HG03159 (cell line): ENCODE data around the gene TRERF1.

ENCODE experiments used
- ATAC-seq: cut with Tn5 transposase; IDR thresholded peaks from one replicate; pipeline ENCODE4 v1.9.1; 2021; ENCODE audit warnings: mild to moderate bottlenecking, moderate library complexity; ENCODE audit not compliant: unreplicated experiment

Gene TRERF1

DNA sequence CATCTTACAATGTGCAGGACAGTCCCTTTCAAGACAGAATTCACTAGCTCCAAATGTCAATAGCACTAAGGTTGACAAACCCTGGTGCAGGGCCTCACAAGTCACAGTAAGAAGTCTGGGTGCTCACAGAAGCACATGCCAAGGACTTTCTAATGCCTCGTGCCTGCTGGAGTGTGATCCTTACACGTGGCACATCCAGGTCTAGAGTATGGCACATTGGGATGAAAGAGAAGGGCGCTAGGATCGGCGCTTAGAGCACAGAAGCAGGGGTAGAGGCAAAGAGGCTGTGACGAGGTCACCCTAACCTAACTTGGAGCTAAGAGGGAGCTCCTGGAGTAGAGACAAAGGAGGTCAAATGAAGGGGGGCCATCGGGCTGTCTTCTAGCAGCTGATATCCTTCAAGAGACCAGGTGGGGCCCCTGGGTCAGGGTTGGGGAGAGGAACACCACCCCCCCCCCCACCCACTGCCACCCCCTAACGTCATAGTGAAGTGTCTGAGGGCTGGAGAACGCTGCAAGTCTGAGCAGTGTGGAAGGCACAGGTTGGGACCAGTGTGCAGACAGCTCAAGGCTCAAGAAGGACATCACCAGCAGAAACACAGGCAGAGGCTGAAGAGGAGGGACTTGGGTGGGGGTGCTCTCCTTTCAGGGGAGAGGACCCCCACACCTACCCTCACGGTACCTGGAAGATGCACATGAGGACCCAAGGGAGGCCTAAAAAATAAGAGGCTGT is 136.3 kb downstream of the TRERF1 start:
- no peak for ATAC-seq

DNA sequence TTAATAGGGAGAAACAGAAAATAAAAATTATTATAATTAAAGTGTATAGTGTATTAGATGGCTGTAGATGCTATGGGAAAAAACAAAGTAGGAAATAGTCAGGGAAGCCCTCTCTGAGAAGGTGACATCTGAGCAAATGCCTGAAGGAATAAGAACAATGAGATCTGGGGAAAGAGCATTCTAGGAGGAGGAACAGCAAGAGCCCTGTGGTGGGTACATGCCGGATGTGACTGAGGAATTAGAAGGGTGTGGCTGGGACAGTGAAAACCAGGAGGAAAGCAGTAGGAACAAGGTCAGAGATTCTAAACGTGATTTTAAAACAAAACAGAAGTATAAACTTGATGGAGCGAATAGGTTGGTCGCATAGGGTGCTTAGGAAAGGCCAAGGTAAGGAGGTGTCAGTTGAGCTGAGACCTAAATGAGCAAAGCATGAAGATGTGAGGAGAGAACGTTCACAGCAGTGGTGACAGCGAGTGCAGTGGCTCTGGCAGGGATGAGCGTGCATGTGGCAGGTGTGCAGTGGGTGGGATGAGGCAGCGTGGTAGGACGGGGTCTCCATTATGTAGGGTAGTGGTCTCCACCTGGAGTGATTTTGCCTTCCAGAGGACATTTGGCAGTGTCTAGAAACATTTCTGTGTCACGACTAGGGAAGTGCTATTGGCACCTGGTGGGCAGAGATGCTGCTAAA is 137.0 kb downstream of the TRERF1 start:
- no peak for ATAC-seq

DNA sequence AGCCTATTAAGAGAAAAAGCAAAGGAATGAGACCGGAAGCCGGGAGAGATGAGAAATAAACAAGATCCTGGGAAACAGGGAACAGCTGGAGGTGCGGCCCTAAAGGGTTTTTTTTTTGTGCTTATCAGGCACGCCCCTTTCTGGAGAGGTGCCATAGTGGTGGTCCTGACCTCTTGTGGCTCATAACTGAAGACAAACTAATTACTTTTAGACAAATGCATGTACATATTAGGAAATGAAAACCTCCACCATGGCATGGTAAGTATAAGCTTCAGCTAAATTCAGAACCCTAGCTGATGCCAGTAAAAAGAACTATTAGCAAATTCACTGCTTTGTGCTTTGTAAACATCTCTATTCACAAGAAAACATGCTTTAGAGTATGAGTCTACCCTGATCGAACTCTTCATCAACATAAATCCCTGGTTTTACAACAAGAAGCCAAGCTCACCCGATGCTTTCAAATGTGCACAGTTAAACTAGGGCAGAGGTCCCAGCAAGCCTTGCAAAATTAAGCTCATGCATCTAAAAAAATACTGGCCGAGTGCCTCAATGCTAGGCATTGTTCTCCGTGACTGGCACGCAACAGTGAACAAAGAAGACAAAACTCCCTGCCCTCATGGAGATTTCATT is 137.7 kb downstream of the TRERF1 start:
- no peak for ATAC-seq

DNA sequence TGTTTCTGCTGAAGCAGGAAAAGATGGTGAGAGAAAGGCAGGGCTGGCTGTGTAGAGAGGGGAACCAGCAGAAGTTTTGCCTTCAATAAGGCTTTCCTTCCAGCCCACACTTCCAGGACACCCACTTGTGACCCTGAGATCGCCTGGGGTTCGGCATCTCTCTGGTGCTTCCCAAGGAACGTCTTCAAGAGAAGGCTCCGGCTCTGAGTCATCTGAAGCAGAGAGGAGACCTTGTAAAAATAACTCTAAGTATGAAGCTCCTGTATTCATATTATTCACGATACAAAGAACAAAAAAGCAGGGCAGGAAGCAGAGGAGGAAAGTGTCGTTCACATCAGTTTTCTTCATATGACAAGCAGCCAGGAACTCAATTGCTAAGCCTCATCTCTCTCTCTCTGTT is 138.7 kb downstream of the TRERF1 start:
- no peak for ATAC-seq

DNA sequence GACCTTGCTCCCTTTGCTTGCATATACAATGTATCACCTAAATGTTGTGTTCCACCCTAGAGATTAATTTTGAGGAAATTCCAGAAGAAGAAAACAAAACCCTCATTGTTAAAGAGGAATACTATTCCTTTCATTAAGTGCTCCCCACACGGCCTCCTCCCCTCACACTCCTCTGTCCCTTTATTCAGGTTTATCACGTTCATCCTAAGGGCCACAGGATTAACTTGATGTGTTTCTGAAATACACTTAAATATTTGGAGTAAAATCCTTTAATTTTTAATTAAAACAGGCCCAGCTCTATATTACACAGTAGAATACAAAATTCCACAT is 144.6 kb downstream of the TRERF1 start:
- no peak for ATAC-seq

DNA sequence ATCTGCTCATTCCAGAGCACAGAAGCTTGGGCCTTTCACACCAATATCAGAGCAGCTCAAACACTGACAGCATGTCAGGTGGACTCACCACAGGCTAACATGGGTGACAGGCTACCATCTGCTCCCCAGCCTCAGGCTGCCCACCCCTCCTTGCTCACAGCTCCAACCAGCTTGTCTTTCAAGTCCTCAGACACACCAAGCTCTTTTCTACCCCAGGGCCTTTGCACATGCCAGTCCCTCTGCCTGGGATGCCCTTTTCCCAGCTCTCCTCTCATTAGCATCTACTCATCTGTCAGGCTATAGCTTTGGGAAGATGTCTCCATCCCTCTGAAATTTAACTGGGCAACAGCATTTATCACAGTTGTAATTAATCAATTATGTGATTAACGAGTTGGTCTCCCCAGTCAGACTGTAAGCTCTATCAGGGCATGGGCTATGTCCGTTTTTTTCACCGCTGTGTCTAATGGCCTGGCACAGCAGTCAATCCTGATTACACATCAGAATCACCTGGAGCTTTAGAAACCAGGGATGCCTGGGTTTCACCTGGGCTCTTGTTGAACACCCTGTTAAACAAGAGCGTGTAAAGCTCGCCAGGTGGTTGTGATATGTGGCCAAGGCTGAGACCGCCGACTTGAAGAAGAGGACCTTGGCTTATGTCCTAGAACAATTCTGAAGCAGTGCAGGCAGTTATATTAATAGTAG is 145.1 kb downstream of the TRERF1 start:
- ATAC-seq: no peak

DNA sequence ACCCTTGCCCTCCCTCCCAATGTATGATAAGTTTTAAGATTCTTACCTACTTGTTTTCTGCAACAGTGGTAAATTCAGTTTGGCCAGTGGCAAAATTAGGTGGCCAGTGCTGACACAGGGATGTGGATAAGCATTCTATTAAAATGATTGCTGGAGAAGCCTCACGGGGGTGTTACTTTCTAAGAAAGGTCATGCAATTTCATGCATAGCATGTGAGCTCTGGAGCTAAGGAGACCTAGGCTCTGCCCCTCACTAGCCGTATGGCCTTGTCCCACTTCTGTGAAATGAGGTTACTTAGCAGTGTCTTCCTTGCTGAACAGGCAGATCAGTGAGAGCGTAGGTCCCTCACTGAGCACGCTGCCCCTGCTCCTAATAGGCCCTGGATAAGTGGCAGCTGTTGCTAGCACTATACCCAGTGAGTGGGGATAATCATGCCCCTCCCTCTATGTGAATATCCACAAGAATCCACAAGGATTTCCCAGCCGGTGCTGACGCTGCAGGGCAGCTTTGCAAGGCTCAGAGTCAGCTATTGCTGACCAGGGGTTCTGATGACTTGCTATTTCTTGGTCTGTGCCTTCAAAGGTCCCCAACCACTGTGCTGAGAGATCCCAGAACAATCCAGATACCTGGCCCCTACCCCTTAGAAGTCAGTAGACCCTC is 147.5 kb downstream of the TRERF1 start:
- no peak for ATAC-seq

DNA sequence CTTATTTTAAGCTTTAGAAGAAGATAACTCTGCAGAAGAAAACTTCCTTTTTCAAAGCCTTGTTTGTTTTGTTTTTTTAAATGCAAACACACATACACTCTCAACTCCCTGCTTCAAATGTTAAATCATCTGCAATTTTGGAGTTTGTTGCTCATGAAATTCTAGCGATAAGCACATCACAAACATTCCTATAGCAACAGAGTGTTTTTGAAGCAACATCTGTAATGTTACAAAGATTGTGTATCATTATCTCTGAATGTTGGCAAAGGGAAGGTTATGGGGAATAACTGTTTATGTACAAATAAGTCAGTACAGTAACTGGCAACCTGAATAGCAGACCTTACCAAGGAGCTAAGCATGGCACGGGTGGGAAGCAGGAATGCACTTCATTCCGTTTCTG is 149.3 kb downstream of the TRERF1 start:
- no peak for ATAC-seq

DNA sequence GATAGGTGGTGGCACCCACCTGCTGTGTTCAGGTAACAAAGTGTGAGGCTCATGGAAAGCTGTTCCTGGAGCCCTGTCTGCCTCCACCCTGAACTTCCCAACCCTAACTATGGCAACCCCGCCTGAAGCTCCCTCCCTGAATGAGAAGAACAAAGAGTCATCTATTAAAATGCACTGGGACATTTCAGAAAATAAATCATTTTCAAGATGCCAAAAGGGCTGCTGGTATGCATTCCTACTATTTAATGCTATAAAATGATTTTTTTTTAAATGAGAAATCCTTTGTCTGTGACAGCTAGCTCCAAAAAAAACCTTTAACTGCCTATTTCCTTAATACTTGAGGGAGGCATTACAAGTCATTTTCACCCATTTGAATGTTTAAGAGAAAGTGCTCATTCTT is 149.7 kb downstream of the TRERF1 start:
- ATAC-seq: no peak

DNA sequence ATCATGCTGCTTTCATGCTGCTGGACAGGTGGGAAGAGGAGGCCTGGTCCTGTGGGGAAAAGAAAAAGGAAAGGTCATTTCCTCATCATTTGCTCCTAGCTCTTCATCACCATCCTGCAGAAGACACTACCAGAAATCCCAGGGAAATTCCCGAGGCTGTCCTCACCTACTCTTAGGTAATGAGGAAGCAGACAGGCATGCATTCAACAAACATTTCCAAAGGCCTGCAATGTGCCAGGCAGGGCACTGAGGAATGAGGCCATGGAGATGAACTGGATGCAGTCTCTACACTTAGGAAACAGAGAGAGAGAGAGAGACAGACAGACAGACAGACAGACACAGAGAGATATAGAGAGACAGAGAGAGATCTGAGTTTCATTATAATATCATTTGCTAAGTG is 151.0 kb downstream of the TRERF1 start:
- no peak for ATAC-seq

DNA sequence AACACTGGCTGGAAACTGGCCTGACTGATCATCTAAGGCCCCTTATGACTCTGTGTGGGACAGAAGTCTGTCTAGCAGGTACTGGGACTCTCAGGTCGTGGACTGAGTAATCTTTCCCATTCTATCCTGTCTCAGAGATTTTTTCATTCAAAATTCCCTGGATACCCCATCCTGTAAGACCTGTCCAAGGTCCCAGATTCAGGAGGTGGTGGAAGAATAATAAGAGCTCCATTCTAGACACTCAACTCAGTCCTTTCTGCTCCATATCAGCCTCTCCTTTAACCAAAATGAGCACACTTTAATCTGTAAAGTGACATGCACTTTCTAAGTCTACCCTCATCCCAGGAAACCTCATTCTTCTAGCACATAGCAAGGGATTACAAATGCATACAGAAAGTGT is 151.5 kb downstream of the TRERF1 start:
- ATAC-seq: no peak

DNA sequence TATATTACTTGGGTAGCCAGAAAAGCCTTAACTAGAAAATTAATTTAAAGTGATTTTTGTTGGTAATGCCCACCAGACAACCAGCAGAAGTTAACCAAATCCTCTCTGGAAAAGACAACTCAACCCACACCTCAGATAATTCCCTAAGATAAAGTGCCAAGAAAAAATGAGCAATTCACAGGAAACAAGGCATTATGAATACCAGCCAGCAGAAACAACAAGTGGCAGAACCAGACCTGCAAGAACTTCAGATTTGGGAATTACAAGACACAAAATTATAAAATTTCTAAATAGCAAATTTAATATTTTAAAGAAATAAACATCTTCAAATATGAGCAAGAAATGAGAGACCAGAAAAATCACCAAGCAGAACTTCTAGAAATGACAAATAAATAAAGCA is 154.1 kb downstream of the TRERF1 start:
- ATAC-seq: no peak

DNA sequence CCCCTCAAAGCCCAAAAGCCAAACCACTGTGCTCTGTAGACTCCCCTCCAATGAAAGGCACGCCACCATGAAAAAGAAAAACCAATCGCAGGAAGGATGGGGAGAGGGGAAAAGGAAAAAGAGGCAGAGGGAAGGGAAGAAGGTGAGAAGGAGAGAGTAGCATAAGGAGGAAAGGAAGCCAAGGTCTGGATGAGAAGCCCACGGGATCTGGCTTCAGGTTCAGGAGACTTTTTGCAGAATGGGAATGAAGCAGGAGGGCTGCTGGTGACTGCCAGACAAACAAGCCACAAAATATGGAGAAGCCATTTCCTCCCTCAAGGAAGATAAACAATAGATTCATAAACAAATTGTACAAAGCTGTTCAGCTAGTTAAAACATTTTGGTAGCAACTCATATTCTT is 155.1 kb downstream of the TRERF1 start:
- ATAC-seq: no peak

DNA sequence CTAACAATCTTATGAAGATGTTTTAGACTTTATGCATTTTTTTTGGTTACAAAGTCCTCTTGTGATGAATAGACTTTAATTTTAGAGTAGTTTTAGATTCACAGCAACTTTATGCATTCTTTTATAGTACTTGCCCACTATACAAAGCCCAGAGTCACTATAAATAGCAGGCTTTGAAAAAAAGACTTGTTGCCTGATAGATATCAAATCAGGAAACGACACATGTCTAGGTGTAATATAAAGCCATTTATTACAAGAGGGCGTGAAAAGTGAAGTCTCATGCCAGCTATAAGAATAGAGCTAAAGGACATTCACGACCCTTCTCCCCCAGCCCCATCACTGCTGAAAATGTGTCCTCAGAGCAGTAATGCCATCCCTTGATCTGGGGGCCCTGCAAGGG is 156.0 kb downstream of the TRERF1 start:
- no peak for ATAC-seq

DNA sequence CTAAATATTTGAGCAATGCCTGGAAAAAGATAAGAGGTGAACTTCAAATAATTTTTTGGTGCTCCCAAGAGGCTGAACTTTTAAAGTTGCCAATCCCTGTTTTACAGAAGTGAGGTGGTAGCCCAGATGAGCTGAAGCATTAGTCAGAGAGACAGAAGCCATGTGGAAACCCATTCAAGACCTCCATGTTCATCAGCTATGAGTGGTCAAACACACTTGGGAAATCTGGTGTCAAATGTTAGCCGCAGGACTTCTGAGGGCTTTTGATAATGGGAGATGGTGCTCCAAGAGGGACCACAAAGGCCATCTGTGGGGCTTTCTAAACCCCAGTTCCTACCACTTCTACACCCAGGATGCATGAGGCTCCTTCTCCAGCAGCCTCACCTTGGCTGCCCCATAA is 156.5 kb downstream of the TRERF1 start:
- no peak for ATAC-seq

DNA sequence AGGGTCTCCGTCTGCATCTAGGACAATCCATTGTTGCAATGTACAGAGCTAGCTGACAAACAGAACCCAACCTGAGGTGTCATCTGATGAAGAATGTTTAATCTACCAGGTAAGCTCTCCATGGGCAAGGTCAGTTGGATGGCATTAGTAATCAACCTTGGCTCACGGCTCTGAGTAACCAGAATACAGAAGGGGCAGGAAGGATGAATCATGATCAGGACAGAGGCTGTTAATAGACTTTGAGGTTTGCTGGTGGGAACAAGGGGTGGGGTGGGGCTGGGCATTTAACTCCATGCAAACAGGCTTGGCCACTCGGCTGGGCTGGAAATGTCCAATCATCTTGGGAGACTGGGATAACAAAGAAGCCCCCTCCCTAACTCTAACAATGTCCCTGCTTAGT is 157.0 kb downstream of the TRERF1 start:
- no peak for ATAC-seq

DNA sequence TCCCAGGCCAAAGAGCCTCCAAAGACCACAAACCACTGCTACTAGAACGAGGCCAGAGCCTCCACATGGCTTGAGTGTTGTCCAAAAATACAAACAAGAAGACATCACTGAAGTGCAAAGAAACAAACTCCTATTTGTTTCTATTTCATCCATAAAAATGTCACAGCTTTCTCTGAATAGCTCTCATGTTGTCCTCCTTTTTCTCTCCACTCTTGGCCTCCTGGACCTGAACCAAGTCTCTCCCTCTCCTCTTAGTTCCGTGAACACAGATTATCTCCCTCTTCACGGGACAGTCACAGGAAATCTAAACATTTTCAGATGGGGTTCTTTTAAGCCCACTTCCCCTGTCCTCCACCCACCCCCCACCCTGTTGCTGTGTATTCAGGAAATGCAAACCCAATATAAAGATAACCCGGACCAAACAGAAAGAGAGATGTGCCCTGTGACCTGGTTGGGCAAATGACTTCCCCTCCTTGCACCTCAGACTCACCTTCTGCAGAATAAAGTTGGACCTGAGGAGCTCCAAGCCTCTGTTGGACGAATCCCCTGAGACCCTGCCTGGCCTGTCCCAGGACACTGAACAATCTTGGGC is 158.2 kb downstream of the TRERF1 start:
- ATAC-seq: no peak

DNA sequence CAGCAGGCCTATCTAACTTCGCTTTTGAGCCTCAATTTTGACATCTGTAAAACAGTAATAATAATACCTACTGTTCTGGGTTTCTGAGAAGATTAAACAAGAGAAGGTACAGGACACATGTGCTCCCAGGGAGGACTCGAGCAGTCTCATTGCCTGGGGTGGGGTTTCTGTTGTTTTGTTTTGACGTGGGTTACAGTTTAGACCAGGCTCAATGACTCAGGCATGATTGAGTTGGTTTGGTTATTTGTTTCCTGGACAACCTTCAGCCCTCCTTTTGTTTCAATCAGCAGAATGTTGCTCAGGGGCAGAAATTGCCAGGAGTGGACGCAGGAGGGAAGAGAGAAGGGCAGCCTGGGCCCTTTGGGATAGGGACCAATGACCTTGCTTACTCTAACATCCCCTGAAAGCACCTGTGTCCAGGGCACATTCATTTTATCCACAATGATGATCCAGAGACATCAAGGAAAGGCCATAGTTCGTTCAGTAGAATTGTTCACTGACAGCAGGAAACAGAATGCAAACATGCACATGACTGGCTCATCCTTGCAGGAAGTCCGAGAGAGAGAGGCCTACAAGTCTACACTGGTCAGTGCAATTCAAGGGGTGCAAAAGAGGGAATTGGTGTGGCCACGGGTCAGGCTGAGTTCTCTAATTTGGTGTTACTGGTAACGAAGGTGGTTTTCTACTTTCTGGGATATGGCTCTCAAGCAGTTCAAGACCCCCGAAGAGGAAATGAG is 159.6 kb downstream of the TRERF1 start:
- no peak for ATAC-seq

DNA sequence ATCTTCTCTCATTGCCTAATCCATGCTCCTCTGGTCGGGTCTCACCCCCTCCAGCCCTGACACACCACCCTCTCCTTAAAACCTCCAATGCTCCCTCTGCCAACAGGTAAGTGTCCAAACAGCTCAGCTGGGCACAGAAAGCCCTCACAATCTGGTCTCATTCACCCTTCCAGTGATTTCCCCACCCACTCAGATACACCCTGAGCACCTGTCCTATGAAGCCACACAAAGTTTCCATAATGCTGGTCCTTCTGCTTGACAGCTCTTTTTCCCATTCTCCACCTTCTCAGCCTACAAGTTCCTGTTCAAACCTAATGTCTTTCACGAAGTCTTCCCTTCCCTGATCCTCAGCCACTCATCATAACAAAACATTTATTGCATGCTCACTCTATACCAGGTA is 164.0 kb downstream of the TRERF1 start:
- ATAC-seq: no peak

DNA sequence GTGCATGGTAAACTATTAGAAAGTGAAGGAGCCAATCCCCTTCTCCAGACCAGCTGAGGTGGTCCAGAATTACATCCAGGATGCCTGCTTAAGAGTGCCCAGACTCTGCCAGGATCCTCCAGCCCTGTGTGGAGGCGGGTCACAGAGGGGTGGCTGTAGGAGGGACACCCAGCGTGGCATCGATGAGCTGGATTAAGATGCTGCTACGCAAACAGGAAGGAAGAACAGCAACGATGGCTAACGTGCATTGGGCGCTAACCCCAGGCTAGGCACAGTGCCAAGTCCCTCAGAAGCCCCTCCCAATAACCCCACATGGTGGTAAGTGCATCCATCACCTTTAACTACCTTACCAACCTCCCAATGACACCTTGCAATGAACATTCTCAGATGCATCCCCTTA is 170.2 kb downstream of the TRERF1 start:
- no peak for ATAC-seq
